GM12878 (cell line): ENCODE measurements around the gene DIAPH1.

Source experiments
- CTCF ChIP-seq, 3 experiments: IDR thresholded peaks in 2 of 3; conservative IDR thresholded peaks in 1 of 3; 2 replicates each; pipeline ENCODE4 v1.5.1; 2011; ENCODE audit warnings: low read depth in 3 of 3, low read length in 3 of 3, mild to moderate bottlenecking in 3 of 3, control low read depth in 2 of 3, moderate library complexity in 2 of 3, inconsistent platforms in 1 of 3, mixed read lengths in 1 of 3; ENCODE audit not compliant: control insufficient read depth in 2 of 3, insufficient read depth in 1 of 3; ENCODE audit errors: extremely low read depth in 1 of 3
- ESRRA ChIP-seq: IDR thresholded peaks from 2 replicates; pipeline ENCODE4 v1.6.1; 2012; ENCODE audit warnings: mild to moderate bottlenecking, low read length, improper control_type of control experiment
- ETV6 ChIP-seq, 2 experiments: fragments of 450-650 bp in 1 of 2; IDR thresholded peaks in 1 of 2; conservative IDR thresholded peaks in 1 of 2; 2 replicates each; pipeline ENCODE4 v1.6.1; 2014; ENCODE audit warnings: antibody characterized with exemption in 1 of 2, borderline replicate concordance in 1 of 2, low read depth in 1 of 2, mild to moderate bottlenecking in 1 of 2, moderate library complexity in 1 of 2
- EZH2 ChIP-seq: IDR thresholded peaks from 2 replicates; pipeline ENCODE4 v1.6.1; 2012; ENCODE audit warnings: low read depth, mild to moderate bottlenecking, control low read depth, inconsistent platforms, low read length, borderline replicate concordance; ENCODE audit not compliant: control insufficient read depth
- MAX ChIP-seq: IDR thresholded peaks from 2 replicates; pipeline ENCODE4 v1.6.1; 2012; ENCODE audit warnings: low read depth, low read length, improper control_type of control experiment
- NFYB ChIP-seq: IDR thresholded peaks from 2 replicates; pipeline ENCODE4 v1.6.1; 2011; ENCODE audit warnings: low read depth, mild to moderate bottlenecking, low read length, improper control_type of control experiment, moderate library complexity; ENCODE audit not compliant: insufficient read depth
- POLR2A ChIP-seq: IDR thresholded peaks from 2 replicates; pipeline ENCODE4 v1.6.1; 2011; ENCODE audit warnings: low read depth, mild to moderate bottlenecking, low read length
- RAD21 ChIP-seq: IDR thresholded peaks from 2 replicates; pipeline ENCODE4 v1.6.1; 2011; ENCODE audit warnings: mild to moderate bottlenecking, low read depth, low read length, moderate library complexity; ENCODE audit not compliant: insufficient read depth
- RFX5 ChIP-seq: IDR thresholded peaks from 2 replicates; pipeline ENCODE4 v1.6.1; 2011; ENCODE audit warnings: low read depth, low read length, improper control_type of control experiment
- SIX5 ChIP-seq: IDR thresholded peaks from 2 replicates; pipeline ENCODE4 v1.6.1; 2011; ENCODE audit warnings: mild to moderate bottlenecking, low read depth, low read length, moderate library complexity; ENCODE audit not compliant: severe bottlenecking
- SP1 ChIP-seq: IDR thresholded peaks from one replicate; pipeline ENCODE4 v1.6.1; 2011; ENCODE audit warnings: low read depth, low read length
- USF1 ChIP-seq: IDR thresholded peaks from 2 replicates; pipeline ENCODE4 v1.6.1; 2011; ENCODE audit warnings: borderline replicate concordance, low read depth, mild to moderate bottlenecking, moderate library complexity, mixed read lengths, low read length; ENCODE audit not compliant: insufficient read depth; ENCODE audit errors: extremely low read length
- USF2 ChIP-seq: IDR thresholded peaks from 2 replicates; pipeline ENCODE4 v1.6.1; 2011; ENCODE audit warnings: low read depth, low read length, improper control_type of control experiment, borderline replicate concordance

GRCh38 chr5:141628175-141628788, 9.5 kb upstream of the DIAPH1 start:
- TF ChIP-seq USF2 (no peak), NFYB (no peak), CTCF (IDR thresholded peaks at IDR 0.05 in 2 of 3, conservative IDR thresholded peaks at IDR 0.05 in 1 of 3; ENCODE audit: control insufficient read depth in 2 of 3, extremely low read depth in 1 of 3, insufficient read depth in 1 of 3, low read depth in 3 of 3, low read length in 3 of 3) (no peak), SIX5 (no peak), POLR2A (no peak), ETV6 (conservative IDR thresholded peaks at IDR 0.05 in 1 of 2, IDR thresholded peaks at IDR 0.05 in 1 of 2; ENCODE audit: borderline replicate concordance in 1 of 2, low read depth in 1 of 2) (no peak), RFX5 (no peak), EZH2 (no peak), USF1 (no peak), SP1 (no peak), ESRRA (no peak), MAX (no peak), RAD21 (no peak)
